Neural cell (in vitro differentiated cells): ENCODE results near the gene UGGT2.

Experiments used
- EP300 ChIP-seq: fragments of 450-650 bp; conservative IDR thresholded peaks from 2 replicates; pipeline ENCODE4 v1.6.1; 2014; ENCODE audit warnings: antibody characterized with exemption, mild to moderate bottlenecking, moderate library complexity; ENCODE audit not compliant: poor library complexity, severe bottlenecking
- EZH2 ChIP-seq: fragments of 200-600, 300-800 bp; shearing (Covaris generic), sonication (generic); IDR thresholded peaks from 2 replicates; pipeline ENCODE4 v1.6.1; 2014; ENCODE audit warnings: antibody characterized with exemption, low read length, borderline replicate concordance, mild to moderate bottlenecking; ENCODE audit not compliant: insufficient read depth, poor library complexity, severe bottlenecking
- MXI1 ChIP-seq: fragments of 450-650 bp; conservative IDR thresholded peaks from 2 replicates; pipeline ENCODE4 v1.6.1; 2014; ENCODE audit warnings: antibody characterized with exemption, mild to moderate bottlenecking; ENCODE audit not compliant: poor library complexity, severe bottlenecking
- POLR2AphosphoS5 ChIP-seq: IDR thresholded peaks from 2 replicates; pipeline ENCODE4 v1.6.1; 2012
- RAD21 ChIP-seq: fragments of 450-650 bp; conservative IDR thresholded peaks from 2 replicates; pipeline ENCODE4 v1.6.1; 2014; ENCODE audit warnings: antibody characterized with exemption, mild to moderate bottlenecking, moderate library complexity
- SMC3 ChIP-seq: fragments of 450-650 bp; conservative IDR thresholded peaks from 2 replicates; pipeline ENCODE4 v1.6.1; 2014; ENCODE audit warnings: antibody characterized with exemption, mild to moderate bottlenecking, moderate library complexity; ENCODE audit not compliant: poor library complexity
- TAF1 ChIP-seq: IDR thresholded peaks from 2 replicates; pipeline ENCODE4 v1.6.1; 2012; ENCODE audit warnings: low read depth
- TF ChIP-seq, protein P1 (sequence below): fragments of 450-650 bp; IDR thresholded peaks from 2 replicates; pipeline ENCODE4 v1.5.1; 2014; ENCODE audit warnings: antibody characterized with exemption, mild to moderate bottlenecking, moderate library complexity; ENCODE audit not compliant: poor library complexity, severe bottlenecking
- TF ChIP-seq, protein P2 (sequence below): IDR thresholded peaks from 2 replicates; pipeline ENCODE4 v1.6.1; 2012; ENCODE audit warnings: borderline replicate concordance

DNA sequence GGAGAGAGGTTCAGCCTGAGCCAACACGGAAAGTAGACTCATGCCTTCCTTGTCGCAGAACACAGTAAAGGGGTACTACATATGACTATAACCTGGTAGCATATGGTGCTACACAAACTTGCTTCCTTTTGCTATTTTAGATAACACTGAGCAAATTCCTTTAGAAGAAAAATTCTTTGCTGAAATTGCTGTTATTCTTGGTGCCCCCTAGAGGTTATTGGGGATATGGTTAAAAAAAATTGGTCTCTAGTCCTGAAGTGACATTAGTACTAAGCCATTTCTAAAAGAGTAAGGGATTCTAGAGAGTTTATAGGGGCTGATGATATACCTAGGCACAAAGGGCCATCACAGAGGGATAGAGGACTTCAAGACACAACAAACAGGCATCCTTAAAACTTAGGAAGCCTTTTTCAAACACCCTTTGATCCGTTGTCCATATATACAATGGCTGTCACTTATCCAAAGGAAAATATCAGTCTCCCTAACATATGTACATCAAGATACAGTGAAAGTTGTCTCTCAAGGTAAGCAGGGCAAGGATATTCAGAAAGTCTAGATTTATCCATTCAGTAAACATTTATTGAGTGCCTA lies 22.8 kb upstream of the UGGT2 start:
- TF ChIP-seq, protein P1, sequence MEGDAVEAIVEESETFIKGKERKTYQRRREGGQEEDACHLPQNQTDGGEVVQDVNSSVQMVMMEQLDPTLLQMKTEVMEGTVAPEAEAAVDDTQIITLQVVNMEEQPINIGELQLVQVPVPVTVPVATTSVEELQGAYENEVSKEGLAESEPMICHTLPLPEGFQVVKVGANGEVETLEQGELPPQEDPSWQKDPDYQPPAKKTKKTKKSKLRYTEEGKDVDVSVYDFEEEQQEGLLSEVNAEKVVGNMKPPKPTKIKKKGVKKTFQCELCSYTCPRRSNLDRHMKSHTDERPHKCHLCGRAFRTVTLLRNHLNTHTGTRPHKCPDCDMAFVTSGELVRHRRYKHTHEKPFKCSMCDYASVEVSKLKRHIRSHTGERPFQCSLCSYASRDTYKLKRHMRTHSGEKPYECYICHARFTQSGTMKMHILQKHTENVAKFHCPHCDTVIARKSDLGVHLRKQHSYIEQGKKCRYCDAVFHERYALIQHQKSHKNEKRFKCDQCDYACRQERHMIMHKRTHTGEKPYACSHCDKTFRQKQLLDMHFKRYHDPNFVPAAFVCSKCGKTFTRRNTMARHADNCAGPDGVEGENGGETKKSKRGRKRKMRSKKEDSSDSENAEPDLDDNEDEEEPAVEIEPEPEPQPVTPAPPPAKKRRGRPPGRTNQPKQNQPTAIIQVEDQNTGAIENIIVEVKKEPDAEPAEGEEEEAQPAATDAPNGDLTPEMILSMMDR, result no peak
- TF ChIP-seq SMC3 (no peak), TAF1 (no peak), EZH2 (no peak), EP300 (no peak), POLR2AphosphoS5 (no peak), RAD21 (no peak), MXI1 (no peak)
- TF ChIP-seq, protein P2, sequence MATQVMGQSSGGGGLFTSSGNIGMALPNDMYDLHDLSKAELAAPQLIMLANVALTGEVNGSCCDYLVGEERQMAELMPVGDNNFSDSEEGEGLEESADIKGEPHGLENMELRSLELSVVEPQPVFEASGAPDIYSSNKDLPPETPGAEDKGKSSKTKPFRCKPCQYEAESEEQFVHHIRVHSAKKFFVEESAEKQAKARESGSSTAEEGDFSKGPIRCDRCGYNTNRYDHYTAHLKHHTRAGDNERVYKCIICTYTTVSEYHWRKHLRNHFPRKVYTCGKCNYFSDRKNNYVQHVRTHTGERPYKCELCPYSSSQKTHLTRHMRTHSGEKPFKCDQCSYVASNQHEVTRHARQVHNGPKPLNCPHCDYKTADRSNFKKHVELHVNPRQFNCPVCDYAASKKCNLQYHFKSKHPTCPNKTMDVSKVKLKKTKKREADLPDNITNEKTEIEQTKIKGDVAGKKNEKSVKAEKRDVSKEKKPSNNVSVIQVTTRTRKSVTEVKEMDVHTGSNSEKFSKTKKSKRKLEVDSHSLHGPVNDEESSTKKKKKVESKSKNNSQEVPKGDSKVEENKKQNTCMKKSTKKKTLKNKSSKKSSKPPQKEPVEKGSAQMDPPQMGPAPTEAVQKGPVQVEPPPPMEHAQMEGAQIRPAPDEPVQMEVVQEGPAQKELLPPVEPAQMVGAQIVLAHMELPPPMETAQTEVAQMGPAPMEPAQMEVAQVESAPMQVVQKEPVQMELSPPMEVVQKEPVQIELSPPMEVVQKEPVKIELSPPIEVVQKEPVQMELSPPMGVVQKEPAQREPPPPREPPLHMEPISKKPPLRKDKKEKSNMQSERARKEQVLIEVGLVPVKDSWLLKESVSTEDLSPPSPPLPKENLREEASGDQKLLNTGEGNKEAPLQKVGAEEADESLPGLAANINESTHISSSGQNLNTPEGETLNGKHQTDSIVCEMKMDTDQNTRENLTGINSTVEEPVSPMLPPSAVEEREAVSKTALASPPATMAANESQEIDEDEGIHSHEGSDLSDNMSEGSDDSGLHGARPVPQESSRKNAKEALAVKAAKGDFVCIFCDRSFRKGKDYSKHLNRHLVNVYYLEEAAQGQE, result no peak
